NB4 (cell line): ENCODE results near the gene KSR1.

Experiments used
- POLR2A ChIP-seq: IDR thresholded peaks from 2 replicates; pipeline ENCODE4 v1.6.1; 2011; ENCODE audit warnings: mild to moderate bottlenecking; ENCODE audit not compliant: insufficient read length; ENCODE audit errors: extremely low read depth
- TF ChIP-seq, protein P1 (sequence below): IDR thresholded peaks from one replicate; pipeline ENCODE4 v1.5.1; 2012; ENCODE audit warnings: low read depth, low read length

DNA sequence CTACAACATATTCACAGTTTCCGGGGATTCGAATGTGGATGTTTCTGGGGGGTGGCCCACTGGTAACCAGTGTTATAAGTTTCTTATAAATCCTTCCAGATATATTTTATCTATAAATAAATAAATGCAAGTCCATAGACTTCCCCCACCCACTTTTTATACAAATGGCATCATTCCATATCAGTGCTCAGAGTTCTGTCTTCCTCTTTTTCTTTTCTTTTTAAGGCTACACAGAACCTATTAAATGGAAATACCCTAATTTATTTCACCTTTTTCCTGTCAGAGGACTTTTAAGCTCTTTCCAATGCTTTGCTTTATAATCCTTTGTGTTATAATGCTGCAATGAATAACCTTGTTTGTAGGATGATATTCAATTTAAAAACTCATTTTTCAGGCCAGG, 178.5 kb downstream of the KSR1 start:
- TF ChIP-seq POLR2A, result no peak
- TF ChIP-seq, protein P1, sequence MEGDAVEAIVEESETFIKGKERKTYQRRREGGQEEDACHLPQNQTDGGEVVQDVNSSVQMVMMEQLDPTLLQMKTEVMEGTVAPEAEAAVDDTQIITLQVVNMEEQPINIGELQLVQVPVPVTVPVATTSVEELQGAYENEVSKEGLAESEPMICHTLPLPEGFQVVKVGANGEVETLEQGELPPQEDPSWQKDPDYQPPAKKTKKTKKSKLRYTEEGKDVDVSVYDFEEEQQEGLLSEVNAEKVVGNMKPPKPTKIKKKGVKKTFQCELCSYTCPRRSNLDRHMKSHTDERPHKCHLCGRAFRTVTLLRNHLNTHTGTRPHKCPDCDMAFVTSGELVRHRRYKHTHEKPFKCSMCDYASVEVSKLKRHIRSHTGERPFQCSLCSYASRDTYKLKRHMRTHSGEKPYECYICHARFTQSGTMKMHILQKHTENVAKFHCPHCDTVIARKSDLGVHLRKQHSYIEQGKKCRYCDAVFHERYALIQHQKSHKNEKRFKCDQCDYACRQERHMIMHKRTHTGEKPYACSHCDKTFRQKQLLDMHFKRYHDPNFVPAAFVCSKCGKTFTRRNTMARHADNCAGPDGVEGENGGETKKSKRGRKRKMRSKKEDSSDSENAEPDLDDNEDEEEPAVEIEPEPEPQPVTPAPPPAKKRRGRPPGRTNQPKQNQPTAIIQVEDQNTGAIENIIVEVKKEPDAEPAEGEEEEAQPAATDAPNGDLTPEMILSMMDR, result no peak
